ENCODE data around the gene KCTD1.

The KCTD1 gene

GRCh38 chr18:26548415-26549262 lies at the start of gene KCTD1:
KCTD1 (minus strand) TSS chr18:26548553; CDS start chr18:26548536, 17 bp downstream.
- DNase-seq (ENCODE audit: low read depth, low spot score) = peak; percentile 20

DNA sequence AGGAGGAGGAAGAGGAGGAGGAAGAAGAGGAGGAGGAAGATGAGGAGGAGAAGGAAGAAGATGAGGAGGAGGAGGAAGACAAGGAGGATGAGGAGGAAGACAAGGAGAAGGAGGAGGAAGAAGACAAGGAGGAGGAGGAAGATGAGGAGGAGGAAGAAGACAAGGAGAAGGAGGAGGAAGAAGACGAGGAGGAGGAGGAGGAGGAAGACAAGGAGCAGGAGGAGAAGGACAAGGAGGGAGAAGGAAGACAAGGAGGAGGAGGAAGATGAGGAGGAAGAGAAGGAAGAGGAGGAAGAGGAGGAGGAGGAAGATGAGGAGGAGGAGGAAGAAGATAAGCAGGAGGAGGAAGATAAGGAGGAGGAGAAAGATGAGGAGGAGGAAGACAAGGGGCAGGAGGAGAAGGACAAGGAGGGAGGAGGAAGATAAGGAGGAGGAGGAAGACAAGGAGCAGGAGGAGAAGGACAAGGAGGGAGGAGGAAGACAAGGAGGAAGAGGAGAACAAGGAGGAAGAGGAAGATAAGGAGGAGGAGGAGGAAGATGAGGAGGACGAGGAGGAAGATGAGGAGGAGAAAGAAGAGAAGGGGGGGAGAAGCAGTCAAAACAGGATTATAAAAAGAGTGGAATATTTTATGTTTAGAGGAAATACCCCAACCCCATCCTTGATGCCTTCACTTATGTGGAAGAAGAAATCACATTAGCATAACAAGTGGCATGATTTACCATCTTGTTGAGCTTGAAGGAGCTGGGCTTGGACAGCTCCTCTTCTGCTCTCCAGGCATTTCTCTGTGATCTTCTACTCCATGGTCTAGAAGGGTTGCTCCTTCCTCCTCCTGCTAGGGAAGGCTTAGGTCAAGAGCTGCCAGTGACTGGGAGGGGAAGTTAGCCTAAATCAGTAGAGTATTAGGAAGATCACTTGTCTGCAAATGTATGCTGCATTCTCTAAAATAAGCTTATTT lies 45.3 kb upstream of the KCTD1 start:
- no peak for DNase-seq (ENCODE audit: low read depth, low spot score)

GRCh38 chr18:26584745-26585144 lies 36.4 kb upstream of the KCTD1 start:
- DNase-seq (ENCODE audit: low read depth, low spot score) = no peak

DNA sequence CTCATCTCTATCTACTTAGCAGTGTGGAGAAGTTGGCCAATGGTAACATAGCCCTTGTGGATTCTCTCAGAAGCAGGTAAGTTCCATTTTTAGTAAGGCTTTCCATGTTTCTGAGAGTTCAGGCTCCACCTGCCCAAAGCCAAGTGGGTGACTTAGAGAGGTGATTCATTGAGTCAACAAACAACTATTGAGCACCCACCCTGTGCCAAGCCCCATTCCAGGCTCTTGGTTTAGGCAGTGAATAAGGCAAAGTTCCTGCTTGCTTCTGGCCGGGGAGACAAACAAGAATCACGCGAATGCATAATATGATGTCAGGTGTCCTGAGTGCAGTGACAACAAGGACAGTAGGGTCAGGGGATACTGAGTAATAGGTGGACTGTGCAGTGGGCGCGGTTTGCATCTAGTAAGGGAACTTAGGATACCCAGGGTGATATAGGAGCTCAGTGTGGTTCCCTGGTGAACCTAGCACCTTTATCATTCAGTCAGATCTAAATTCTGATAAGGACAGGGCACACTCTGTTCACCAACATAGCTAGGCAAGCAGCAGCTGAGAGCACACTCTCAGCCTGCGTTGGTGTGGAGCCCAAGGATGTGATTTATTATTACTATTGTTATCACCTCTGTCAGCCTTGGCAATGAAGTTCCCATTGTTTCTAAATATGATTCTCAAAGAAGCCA lies 31.7 kb upstream of the KCTD1 start:
- no peak for DNase-seq (ENCODE audit: low read depth, low spot score)

DNA sequence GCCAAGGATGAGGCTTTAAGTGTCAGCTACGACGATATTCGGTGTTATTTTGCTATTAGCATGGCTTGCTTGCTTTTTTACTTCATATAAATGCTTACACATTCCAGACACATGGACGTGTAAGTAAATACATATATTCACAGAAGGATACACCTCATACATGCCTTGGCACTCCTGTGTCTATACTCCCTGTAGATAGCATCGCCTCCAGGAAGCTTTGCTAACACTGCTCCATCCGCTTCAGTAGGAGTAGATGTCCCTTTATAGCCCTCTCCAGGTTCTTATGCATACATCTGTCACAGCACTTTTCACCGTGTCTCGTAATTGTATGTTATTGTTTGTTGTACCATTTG lies 27.5 kb upstream of the KCTD1 start:
- DNase-seq (ENCODE audit: low read depth, low spot score) = no peak

GRCh38 chr18:26574958-26575864 lies 26.9 kb upstream of the KCTD1 start:
- DNase-seq (ENCODE audit: low read depth, low spot score) = no peak

- DNase-seq (ENCODE audit: low read depth, low spot score) = no peak
Measured at GRCh38 chr18:26568926-26569665, 20.7 kb upstream of the KCTD1 start.

GRCh38 chr18:26568513-26568912 lies 20.2 kb upstream of the KCTD1 start:
- no peak for DNase-seq (ENCODE audit: low read depth, low spot score)

- no peak for DNase-seq (ENCODE audit: low read depth, low spot score)
Measured at GRCh38 chr18:26566874-26567555, 18.7 kb upstream of the KCTD1 start.

GRCh38 chr18:26565514-26565913 lies 17.2 kb upstream of the KCTD1 start:
- no peak for DNase-seq (ENCODE audit: low read depth, low spot score)

- DNase-seq (ENCODE audit: low read depth, low spot score) = no peak
Measured at GRCh38 chr18:26563024-26563423, 14.7 kb upstream of the KCTD1 start.

DNA sequence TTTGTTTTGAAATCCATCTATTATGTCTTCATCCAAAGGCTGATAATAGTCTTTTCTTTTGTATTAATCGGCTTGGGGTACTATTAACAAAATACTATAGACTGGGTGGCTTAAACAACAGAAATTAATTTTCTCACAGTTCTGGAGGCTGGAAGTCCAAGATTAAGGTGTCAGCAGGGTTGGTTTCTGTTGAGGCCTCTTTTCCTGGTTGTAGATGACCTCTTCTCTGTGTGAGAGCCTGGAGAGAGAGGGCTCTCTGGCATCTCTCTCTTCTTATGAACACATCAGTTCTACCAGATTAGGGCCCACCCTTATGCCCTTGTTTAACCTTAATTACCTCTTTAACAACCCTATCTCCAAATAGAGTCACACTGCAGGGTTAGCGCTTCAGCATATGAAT lies 14.2 kb upstream of the KCTD1 start:
- DNase-seq (ENCODE audit: low read depth, low spot score) = no peak

DNA sequence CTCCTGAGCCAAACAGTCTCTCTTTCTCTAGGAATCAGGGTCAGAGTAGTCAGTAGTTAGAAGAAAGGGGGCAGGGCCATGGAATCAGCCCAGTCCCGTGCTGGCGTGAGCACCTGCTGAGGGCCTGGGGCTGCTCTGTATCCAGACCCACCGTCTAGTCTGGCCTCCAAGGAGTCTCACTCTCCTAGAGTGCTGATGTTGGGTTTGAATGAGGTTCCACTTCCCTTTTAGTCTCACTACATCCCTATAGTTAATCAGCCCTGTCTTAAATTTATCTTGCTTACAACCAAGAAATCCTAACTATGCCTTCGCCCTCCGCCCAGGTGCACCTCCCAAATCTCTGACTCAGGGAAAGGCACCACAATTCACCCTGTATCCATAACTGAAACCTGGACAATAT lies 13.4 kb upstream of the KCTD1 start:
- DNase-seq (ENCODE audit: low read depth, low spot score) = no peak

DNA sequence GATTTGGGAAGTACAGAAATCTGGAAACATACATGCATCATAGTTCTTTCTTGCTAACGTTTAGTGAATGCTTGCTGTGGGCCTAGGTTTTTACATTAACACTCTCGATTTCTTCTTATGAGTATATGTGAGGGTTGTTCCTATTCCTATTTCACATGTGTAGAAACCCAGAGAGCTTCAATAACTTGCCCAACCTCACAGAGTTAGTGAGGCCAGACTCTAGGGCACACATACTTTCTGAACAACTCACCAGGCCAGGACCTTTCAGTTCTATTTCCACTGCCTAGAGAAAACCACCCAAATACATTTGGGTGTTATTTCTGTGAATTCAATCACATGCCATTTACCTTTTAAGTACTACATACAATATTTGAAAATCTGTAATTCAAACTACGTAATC lies 8.2 kb upstream of the KCTD1 start:
- no peak for DNase-seq (ENCODE audit: low read depth, low spot score)

DNA sequence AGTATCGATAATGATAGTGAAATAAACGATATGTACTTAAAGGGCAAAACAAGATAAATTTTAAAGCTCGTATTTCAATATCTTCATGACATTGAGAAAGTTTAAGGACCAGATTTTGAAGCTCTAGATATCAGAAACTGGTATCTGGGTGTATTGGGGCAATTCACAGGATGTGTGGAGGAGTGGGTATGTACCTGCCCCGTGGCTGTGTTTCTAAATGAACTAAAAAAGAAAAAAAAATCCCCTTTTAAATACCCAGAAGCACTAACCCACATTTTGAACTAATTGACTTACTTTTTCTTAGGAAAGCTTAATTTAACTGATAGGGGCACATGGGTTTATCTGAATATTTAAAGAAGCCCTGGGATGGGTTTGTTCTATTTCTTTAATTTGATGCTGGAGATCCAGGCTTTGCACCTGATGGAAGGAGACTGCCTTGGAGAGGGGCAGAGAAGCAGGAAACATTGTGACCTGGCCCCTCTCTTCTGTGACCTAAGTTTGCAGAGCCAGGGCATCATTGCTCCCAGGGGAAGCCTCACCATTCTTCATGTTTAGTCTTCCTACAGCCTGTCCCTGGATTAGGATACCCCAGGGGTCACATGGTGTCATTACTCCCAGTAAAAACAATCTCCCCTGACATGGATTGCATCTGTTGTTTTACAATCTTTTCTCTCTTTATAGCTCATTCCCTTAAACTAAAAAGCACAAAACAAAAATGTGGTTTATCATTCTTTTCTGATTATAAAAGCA lies 7.6 kb upstream of the KCTD1 start:
- DNase-seq (ENCODE audit: low read depth, low spot score) = no peak

DNA sequence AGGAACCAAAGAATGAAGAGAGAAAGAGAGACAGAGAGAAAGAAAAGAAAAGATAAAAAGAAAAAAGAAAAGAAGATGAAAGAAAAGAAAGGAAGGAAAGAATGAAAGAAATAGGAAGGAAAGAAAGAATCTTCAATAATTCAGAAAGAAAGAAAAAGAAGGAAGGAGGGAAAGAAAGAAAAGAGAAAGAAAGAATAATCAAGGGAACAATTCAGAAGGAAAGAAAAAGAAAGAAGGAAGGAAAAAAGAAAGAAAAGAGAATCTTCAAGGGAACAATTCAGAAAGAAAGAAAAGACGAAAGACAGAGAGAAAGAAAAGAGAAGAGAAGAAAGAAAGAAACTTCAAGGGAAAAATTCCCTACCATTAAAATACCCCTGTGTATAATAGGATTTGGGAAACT lies 5.6 kb upstream of the KCTD1 start:
- DNase-seq (ENCODE audit: low read depth, low spot score) = no peak

GRCh38 chr18:26551695-26552081 lies 3.3 kb upstream of the KCTD1 start:
- DNase-seq (ENCODE audit: low read depth, low spot score) = no peak

DNA sequence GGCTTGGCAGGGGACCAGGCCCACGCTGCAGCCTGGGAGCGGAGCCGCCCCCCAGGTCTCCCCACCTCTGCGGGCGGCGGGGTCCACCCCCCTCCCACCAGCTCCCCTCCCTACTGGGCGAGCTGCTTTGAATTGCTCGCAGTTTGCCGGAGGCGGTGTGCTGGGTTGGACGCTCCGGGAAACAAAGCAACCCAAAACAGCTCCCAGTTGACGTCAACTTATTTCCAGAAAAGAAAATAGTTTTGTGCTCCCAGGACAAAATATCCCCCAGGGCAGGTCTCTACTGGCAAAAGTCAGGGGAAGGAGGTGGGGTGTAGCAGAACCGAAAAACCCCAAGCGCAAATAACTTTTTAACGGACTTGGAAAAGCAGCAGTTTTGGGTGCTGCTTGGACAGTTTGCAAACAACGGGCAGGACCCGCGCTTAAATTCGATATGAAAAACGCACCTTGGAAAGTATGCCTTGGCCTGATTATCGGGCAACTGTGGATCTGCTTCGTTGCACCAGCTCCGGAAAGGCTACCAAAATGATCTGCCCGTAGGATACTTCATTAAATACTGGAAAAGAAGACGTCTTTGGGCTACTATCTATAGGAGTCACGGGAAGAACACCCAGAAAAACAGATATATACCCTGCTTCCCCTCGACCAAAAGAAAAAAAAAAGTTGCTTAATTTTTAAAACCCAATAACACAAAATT lies 2.8 kb upstream of the KCTD1 start:
- DNase-seq (ENCODE audit: low read depth, low spot score) = no peak

Data from activated CD4-positive, CD25-positive, alpha-beta regulatory T cell treated with anti-CD3 and anti-CD28 coated beads, Interleukin-2, amount 50 U/mL, for 16 hours (primary cell).